Stimulated activated CD8-positive, alpha-beta memory T cell treated with anti-CD3 and anti-CD28 coated beads, Interleukin-4, amount 100 ng/mL, for 24 hours (primary cell): ENCODE data around the gene HOMER3.

Experiments
- DNase-seq: peaks from one replicate; pipeline ENCODE4 v3.0.0-alpha.2; 2020; ENCODE audit warnings: low read depth

HOMER3 gene

GRCh38 chr19:18900700-18901481 is 40.1 kb downstream of the HOMER3 start:
- no peak for DNase-seq

- no peak for DNase-seq
Measured at GRCh38 chr19:18899624-18900560, 41.1 kb downstream of the HOMER3 start.

GRCh38 chr19:18898607-18899408 is 42.2 kb downstream of the HOMER3 start:
- no peak for DNase-seq

GRCh38 chr19:18898081-18898606 is 42.9 kb downstream of the HOMER3 start:
- no peak for DNase-seq

- DNase-seq: no peak
Measured at GRCh38 chr19:18897094-18898029, 43.7 kb downstream of the HOMER3 start.

- DNase-seq: no peak
Measured at GRCh38 chr19:18896421-18896841, 44.6 kb downstream of the HOMER3 start.

- no peak for DNase-seq
Measured at GRCh38 chr19:18895824-18896341, 45.1 kb downstream of the HOMER3 start, which contains the start of gene CERS1. TSS of gene CERS1 (minus strand) at chr19:18896158. CDS start at chr19:18896072, 86 bp downstream.

- no peak for DNase-seq
Measured at GRCh38 chr19:18895038-18895823, 45.8 kb downstream of the HOMER3 start.

- no peak for DNase-seq
Measured at GRCh38 chr19:18894254-18895037, 46.6 kb downstream of the HOMER3 start.

GRCh38 chr19:18893587-18894253 is 47.3 kb downstream of the HOMER3 start:
- no peak for DNase-seq

GRCh38 chr19:18889949-18890745 is 50.9 kb downstream of the HOMER3 start:
- no peak for DNase-seq

- no peak for DNase-seq
Measured at GRCh38 chr19:18886972-18887371, 54.0 kb downstream of the HOMER3 start.

GRCh38 chr19:18883526-18884304 is 57.3 kb downstream of the HOMER3 start:
- DNase-seq: no peak

- DNase-seq: no peak
Measured at GRCh38 chr19:18881491-18881890, 59.5 kb downstream of the HOMER3 start.

- no peak for DNase-seq
Measured at GRCh38 chr19:18879579-18880373, 61.2 kb downstream of the HOMER3 start.
